GM12891 (cell line): Measurements from ENCODE around the gene NSD1.
"Not testable (repeated sequence)": the region's sequence is repeated elsewhere in the genome, so short reads cannot be mapped to it uniquely, and the experiment has no call there.

ENCODE experiments used
- DNase-seq: peaks from one replicate; pipeline ENCODE4 v3.0.0; 2011; ENCODE audit warnings: low spot score; ENCODE audit not compliant: insufficient read length
- FAIRE-seq: peaks from 2 replicates; lab custom pipeline; 2011; peaks lifted over from hg19 to GRCh38; lab: Jason Lieb, UNC
- PAX5 ChIP-seq: IDR thresholded peaks from 2 replicates; pipeline ENCODE4 v1.6.1; 2011; ENCODE audit warnings: low read length, moderate library complexity, mild to moderate bottlenecking; ENCODE audit not compliant: insufficient read depth, severe bottlenecking
- POLR2A ChIP-seq: IDR thresholded peaks from 2 replicates; pipeline ENCODE4 v1.6.1; 2011; ENCODE audit warnings: low read depth, low read length, control low read depth
- POLR2AphosphoS5 ChIP-seq: IDR thresholded peaks from 2 replicates; pipeline ENCODE4 v1.6.1; 2011; ENCODE audit warnings: low read depth, low read length, control low read depth
- POU2F2 ChIP-seq: IDR thresholded peaks from 2 replicates; pipeline ENCODE4 v1.6.1; 2011; ENCODE audit warnings: low read depth, mild to moderate bottlenecking, control low read depth, low read length, moderate library complexity
- SPI1 ChIP-seq: IDR thresholded peaks from 2 replicates; pipeline ENCODE4 v1.6.1; 2011; ENCODE audit warnings: low read depth, low read length, control low read depth
- TAF1 ChIP-seq: IDR thresholded peaks from 2 replicates; pipeline ENCODE4 v1.6.1; 2011; ENCODE audit warnings: low read depth, low read length, control low read depth

NSD1 gene

DNA sequence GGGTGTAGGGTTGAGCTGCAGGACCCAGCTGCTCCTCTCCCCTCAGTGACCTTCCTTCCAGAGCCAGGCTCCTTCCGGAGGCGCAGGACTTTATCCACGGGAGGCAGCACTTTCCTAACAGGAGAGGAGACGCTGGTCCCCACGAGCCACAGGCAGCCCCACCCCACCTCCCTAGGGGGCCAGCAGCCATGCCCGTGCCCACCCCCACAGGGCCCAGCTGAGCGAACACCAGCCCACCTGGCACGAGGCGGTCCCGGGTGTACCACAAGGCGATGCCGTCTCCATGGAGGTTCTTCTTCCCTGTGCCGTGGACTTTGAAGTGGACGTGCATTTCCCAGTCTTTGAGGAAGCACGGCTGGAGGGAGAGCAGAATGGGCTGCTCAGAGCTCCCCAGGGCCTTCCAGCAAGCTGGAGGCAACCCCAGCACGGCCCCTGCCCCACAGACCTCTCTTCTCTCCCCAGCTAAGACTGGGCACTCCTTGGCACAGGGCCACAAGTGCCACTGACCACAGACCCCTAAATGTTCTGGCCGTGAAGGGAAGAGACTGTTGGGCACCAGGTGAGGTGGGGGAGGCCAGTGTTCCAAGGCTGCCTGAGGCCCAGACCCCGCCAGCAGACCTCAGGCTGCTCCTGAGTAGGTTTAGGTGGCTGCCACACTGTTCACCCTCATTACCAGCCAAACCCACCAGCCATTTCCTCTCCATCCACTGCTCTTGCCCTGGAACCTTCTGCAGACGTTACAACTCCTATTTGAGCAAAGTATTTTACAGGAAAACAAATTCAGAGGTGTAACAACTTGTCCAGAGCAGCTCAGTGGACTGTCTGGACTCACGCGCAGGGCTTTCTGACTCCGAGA, 204.9 kb downstream of the NSD1 start:
- no peak for DNase-seq
- FAIRE-seq: no peak
- TF ChIP-seq POU2F2: no peak
- no peak for TF ChIP-seq TAF1
- no peak for TF ChIP-seq SPI1
- TF ChIP-seq PAX5: no peak
- TF ChIP-seq POLR2A: no peak
- TF ChIP-seq POLR2AphosphoS5: no peak

GRCh38 chr5:177339107-177339638, 205.6 kb downstream of the NSD1 start:
- DNase-seq: no peak
- FAIRE-seq: no peak
- TF ChIP-seq TAF1 (no peak), POLR2AphosphoS5 (no peak), SPI1 (no peak), POLR2A (no peak), PAX5 (no peak), POU2F2 (no peak)

GRCh38 chr5:177343000-177343399, 209.4 kb downstream of the NSD1 start:
- not testable (repeated sequence) for DNase-seq, FAIRE-seq

GRCh38 chr5:177343777-177344176, 210.2 kb downstream of the NSD1 start:
- FAIRE-seq (no peak), DNase-seq (no peak)
- no peak for TF ChIP-seq TAF1
- no peak for TF ChIP-seq POLR2A
- TF ChIP-seq POLR2AphosphoS5: no peak
- TF ChIP-seq PAX5: no peak
- TF ChIP-seq POU2F2: no peak
- no peak for TF ChIP-seq SPI1

GRCh38 chr5:177344891-177345290, 211.3 kb downstream of the NSD1 start:
- TF ChIP-seq TAF1 (no peak), POLR2A (no peak), POLR2AphosphoS5 (no peak), POU2F2 (no peak), PAX5 (no peak), SPI1 (no peak)
- DNase-seq: no peak
- FAIRE-seq: no peak

DNA sequence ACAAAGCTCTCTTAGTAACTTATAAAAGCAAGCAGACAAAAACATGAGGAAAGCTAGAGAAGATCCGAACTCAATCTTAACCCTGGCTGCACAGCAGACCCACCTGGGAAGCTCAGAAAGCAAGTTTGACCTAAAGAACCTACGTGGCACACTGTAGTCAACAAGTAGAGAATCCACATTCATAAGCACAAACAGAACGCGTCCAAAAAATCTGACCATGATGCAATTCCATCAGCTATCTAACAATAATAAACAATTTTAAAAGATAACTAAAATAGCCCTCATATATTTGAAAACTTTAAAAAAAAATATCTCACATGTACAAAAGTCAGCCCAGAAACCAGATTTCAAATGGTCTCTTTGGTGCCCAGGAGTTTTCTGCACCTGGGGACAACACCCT, 213.2 kb downstream of the NSD1 start:
- FAIRE-seq (no peak), DNase-seq (no peak)
- TF ChIP-seq TAF1: no peak
- TF ChIP-seq SPI1: no peak
- no peak for TF ChIP-seq POLR2AphosphoS5
- no peak for TF ChIP-seq POLR2A
- TF ChIP-seq PAX5: no peak
- TF ChIP-seq POU2F2: no peak

DNA sequence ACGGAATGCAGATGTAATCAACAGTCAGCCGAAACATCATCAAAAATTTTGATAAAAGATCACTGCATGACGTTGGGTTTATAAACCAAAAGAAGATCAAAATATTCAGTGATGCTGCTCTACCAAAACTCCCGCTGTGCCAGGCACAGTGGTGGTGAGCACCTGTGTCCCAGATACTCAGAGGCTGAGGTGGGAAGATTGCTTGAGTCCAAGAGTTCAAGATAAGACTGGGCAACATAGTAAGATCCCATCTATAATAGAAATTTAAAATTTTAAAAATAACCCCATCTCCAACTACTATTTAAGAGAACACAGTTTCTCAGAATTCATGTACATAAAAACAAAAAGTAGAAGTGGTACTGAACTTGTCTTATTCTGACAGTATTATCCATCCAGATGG, 214.1 kb downstream of the NSD1 start:
- TF ChIP-seq SPI1: no peak
- TF ChIP-seq TAF1: no peak
- no peak for TF ChIP-seq PAX5
- no peak for TF ChIP-seq POLR2A
- no peak for TF ChIP-seq POLR2AphosphoS5
- TF ChIP-seq POU2F2: no peak
- DNase-seq: no peak
- FAIRE-seq: no peak

GRCh38 chr5:177349362-177349647, 215.7 kb downstream of the NSD1 start:
- FAIRE-seq: no peak
- no peak for DNase-seq
- TF ChIP-seq PAX5 (no peak), POU2F2 (no peak), POLR2A (no peak), TAF1 (no peak), SPI1 (no peak), POLR2AphosphoS5 (no peak)

DNA sequence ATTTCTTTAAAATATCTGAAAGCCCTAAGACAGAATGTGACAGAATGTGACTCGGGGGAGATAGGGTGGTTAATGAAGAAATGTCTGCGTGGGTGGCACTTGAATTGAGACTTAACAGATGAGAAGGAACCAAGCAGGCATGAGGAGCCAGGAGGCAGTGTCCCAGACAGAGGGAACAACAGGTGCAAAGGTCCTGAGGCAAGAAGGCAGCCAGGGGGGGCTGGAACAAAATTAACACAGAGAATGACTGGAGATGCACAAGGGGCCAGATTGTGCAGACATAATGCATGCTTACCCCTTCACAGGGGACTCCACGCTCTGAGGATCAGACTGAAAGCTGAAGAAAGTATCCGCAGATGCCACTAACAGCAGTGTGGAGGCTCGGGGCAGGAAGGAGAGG, 216.2 kb downstream of the NSD1 start:
- no peak for DNase-seq
- no peak for TF ChIP-seq POU2F2
- no peak for TF ChIP-seq PAX5
- no peak for TF ChIP-seq SPI1
- TF ChIP-seq POLR2AphosphoS5: no peak
- no peak for TF ChIP-seq POLR2A
- no peak for TF ChIP-seq TAF1
- no peak for FAIRE-seq
